ENCODE measurements around the gene MMP24.
A peak's percentile ranks its signal among the peaks of the same experiment; 100 is the strongest.
"Not testable (repeated sequence)": the region's sequence is repeated elsewhere in the genome, so short reads cannot be mapped to it uniquely, and the experiment has no call there.

The MMP24 gene

GRCh38 chr20:35307666-35308653 lies 81.5 kb downstream of the MMP24 start:
- TF ChIP-seq CTCF (IDR thresholded peaks at IDR 0.05; ENCODE audit: insufficient read depth, low read depth, low read length, missing control alignments): no peak
- H3K4me3 ChIP-seq (ENCODE audit: low read length): no peak overlapping the region
- peak; percentile 98 for DNase-seq (ENCODE audit: low read depth)

DNA sequence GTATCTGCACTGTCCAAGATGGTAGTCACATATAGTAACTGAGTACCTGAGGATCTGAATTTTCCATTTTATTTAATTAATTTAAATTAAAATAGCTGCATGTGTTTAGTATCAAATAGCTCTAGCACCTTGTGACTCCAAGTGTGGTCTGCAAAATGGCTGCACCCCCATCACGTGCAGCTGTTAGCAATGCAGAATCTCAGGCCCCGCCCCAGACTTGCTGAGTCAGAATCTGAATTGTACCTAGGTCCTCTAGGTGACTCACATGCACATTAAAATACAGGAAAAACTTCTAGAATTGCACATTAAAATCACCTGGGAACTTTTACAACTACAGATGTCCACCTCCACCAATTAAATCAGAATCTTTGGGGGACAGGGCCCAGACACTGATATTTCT lies 84.9 kb downstream of the MMP24 start:
- DNase-seq (ENCODE audit: low read depth): peak; percentile 87
- H3K4me3 ChIP-seq (ENCODE audit: low read length): no peak overlapping the region
- no peak for TF ChIP-seq CTCF (IDR thresholded peaks at IDR 0.05; ENCODE audit: insufficient read depth, low read depth, low read length, missing control alignments)

DNA sequence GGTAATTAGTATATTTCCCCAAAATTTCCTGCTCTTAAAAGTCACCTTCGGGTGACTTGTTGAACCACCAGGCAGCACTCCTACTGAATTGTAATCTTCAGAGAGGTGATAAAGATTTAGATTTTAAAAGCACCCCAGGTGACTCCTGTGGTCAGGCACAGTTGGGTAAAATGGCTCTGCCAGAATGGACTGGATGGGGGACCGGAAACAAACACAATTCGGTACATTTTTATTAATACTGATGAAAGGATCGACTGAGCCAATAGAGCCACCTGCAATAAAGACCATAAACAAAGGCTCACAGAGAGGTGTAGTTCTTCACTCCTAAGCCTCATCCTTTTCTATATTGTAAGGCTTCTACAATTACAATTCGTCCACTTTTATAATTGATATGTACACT lies 85.3 kb downstream of the MMP24 start:
- H3K4me3 ChIP-seq (ENCODE audit: low read length): no peak overlapping the region
- no peak for TF ChIP-seq CTCF (IDR thresholded peaks at IDR 0.05; ENCODE audit: insufficient read depth, low read depth, low read length, missing control alignments)
- no peak for DNase-seq (ENCODE audit: low read depth)

- no peak overlapping the region for H3K4me3 ChIP-seq (ENCODE audit: low read length)
- peak; percentile 87 for DNase-seq (ENCODE audit: low read depth)
- TF ChIP-seq CTCF (IDR thresholded peaks at IDR 0.05; ENCODE audit: insufficient read depth, low read depth, low read length, missing control alignments): no peak
These were observed 85.8 kb downstream of the MMP24 start for GRCh38 chr20:35312318-35312717.

- no peak for TF ChIP-seq CTCF (IDR thresholded peaks at IDR 0.05; ENCODE audit: insufficient read depth, low read depth, low read length, missing control alignments)
- H3K4me3 ChIP-seq (ENCODE audit: low read length): no peak overlapping the region
- DNase-seq (ENCODE audit: low read depth): no peak
These were observed 88.5 kb downstream of the MMP24 start for GRCh38 chr20:35314816-35315631.

DNA sequence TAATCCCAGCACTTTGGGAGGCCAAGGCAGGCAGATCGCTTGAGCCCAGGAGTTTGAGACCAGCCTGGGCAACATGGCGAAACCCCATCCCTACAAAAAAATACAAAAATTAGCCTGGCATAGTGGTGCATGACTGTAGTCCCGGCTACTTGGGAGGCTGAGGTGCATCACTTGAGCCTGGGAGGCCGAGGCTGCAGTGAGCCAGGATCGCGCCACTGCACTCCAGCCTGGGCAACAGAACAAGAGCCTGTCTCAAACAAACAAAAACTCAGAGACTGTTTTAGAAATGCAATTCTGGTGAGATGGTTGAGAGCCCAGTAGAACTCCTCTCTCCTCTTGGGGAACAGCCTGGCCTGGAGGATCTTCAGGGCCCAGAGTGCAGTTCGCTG lies 89.1 kb downstream of the MMP24 start:
- H3K4me3 ChIP-seq (ENCODE audit: low read length); DNase-seq (ENCODE audit: low read depth): not testable (repeated sequence)

DNA sequence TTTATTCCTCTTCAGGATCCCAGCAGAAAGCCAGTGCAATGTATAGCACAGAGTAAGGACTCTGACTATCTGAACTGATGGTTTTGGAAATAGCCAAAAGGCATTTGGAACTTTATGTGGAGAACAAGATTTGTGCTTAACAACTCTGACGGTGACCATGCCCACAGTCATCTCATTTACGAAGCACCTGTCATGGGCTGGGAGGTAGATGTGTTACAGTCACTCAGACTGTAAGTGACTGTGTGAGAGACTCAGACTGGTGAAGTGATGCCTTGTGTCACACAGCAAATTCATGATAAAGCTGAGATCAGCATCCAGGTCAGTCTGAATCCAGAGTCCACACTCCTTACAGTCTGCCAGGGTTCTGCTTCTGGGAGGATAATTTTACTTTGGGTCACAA lies 89.6 kb downstream of the MMP24 start:
- H3K4me3 ChIP-seq (ENCODE audit: low read length): no peak overlapping the region
- no peak for TF ChIP-seq CTCF (IDR thresholded peaks at IDR 0.05; ENCODE audit: insufficient read depth, low read depth, low read length, missing control alignments)
- DNase-seq (ENCODE audit: low read depth): no peak
